Measurements from ENCODE around the gene GPR137. TPM values are rescaled to one million over a fixed set of nuclear protein-coding genes. Genes with fewer than 3 reads are reported as not detected.
"Not testable (repeated sequence)": the region's sequence is repeated elsewhere in the genome, so short reads cannot be mapped to it uniquely, and the experiment has no call there.

Gene GPR137
- total RNA-seq, 1 donor from 2014 or later: 55.9 TPM

DNA sequence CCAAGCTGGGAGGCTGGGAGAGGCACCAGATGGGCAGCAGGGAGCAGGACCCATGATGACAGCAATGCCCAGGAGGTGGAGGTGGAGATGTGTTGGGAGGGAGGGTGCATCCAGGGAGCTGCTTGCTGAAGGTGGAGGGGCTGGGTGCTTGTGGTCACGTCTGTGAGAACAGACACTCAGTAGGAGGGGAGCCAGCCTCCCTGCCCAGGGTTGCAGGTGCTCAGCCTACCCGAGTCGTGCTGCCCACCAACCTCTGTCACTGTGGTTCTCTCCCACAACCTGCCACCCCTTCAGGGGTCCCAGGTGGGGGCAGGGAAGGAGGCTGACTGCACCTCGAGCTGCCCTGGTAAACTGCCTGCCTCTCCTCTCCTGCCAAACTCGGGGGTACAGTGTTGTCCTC is 37.7 kb downstream of the GPR137 start:
- peak overlapping the region; percentile 73 for H3K4me3 Mint-ChIP-seq
- TF ChIP-seq, protein P1, sequence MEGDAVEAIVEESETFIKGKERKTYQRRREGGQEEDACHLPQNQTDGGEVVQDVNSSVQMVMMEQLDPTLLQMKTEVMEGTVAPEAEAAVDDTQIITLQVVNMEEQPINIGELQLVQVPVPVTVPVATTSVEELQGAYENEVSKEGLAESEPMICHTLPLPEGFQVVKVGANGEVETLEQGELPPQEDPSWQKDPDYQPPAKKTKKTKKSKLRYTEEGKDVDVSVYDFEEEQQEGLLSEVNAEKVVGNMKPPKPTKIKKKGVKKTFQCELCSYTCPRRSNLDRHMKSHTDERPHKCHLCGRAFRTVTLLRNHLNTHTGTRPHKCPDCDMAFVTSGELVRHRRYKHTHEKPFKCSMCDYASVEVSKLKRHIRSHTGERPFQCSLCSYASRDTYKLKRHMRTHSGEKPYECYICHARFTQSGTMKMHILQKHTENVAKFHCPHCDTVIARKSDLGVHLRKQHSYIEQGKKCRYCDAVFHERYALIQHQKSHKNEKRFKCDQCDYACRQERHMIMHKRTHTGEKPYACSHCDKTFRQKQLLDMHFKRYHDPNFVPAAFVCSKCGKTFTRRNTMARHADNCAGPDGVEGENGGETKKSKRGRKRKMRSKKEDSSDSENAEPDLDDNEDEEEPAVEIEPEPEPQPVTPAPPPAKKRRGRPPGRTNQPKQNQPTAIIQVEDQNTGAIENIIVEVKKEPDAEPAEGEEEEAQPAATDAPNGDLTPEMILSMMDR (conservative IDR thresholded peaks at IDR 0.05): no peak
- DNase-seq (ENCODE audit: low read depth, low spot score): no peak
- peaks cover 3% of the 10 kb centered on the region for H3K36me3 Mint-ChIP-seq (ENCODE audit: low read depth)
- H3K4me1 Mint-ChIP-seq: peaks cover 17% of the 10 kb centered on the region
- H3K27me3 Mint-ChIP-seq (ENCODE audit: low read depth): no peaks in the 10 kb centered on the region
- H3K9me3 Mint-ChIP-seq: no peaks in the 10 kb centered on the region
- no peak overlapping the region for H3K27ac Mint-ChIP-seq (ENCODE audit: unreplicated experiment)

DNA sequence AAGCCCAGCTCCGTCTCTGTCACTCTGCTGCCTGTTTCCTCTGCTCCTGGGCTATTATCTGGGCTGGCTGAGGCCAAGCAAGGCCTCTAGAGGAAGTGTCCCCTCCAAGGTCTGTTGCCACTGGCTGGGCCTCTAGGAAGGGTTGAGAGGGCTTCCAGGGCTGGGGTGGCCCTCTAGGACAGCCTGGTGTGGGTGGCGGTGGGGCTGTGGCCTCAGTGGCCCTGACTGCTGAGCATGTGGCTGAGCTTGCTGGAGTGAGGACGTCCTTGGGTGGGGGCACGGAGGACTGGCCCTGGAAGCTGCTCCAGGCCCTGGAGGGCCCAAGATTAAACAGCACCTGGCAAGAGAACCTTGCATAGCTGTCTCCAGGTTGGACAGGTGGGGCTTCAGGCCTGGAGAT is 38.3 kb downstream of the GPR137 start:
- not testable (repeated sequence) for H3K9me3 Mint-ChIP-seq; H3K36me3 Mint-ChIP-seq (ENCODE audit: low read depth); DNase-seq (ENCODE audit: low read depth, low spot score); H3K27me3 Mint-ChIP-seq (ENCODE audit: low read depth); H3K27ac Mint-ChIP-seq (ENCODE audit: unreplicated experiment)
- Mint-ChIP-seq H3K4me3 (peak overlapping the region; percentile 73), H3K4me1 (peaks cover 15% of the 10 kb centered on the region)

DNA sequence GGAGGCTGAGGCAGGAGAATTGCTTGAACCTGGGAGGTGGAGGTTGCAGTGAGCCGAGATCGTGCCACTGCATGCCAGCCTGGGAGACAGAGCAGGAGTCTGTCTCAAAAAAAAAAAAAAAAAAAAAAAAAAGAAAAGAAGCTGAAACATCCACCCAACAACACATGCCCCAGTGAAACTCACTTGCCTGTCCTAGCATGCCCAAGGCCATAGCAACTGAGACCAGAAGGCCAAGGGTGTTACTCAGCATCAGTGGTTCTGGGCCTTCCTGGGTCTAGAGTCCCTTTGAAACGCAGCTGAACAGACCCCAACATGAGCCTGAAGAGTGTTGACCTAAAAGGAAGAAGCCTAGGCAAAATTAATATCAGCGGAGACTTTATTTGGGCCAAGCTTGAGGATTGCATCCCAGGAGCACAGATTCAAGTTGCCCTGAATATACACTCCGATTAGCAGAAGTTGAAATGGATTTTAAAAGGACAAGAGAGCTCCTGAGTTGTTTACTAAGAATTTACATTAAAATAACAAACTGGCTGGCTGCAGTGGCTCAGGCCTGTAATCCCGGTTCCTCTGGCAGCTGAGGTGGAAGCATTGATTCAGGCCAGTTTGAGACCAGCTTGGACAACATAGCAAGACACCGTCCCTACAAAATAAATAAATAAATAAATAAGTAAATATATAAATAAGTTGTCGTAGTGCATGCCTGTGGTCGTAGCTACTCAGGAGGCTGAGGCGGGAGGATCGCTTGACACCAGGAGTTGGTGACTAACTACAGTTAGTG is 39.2 kb downstream of the GPR137 start:
- no peak overlapping the region for H3K4me3 Mint-ChIP-seq
- H3K36me3 Mint-ChIP-seq (ENCODE audit: low read depth): peaks cover 3% of the 10 kb centered on the region
- DNase-seq (ENCODE audit: low read depth, low spot score): no peak
- H3K27ac Mint-ChIP-seq (ENCODE audit: unreplicated experiment): no peak overlapping the region
- H3K27me3 Mint-ChIP-seq (ENCODE audit: low read depth): no peaks in the 10 kb centered on the region
- H3K9me3 Mint-ChIP-seq: no peaks in the 10 kb centered on the region
- H3K4me1 Mint-ChIP-seq: peaks cover 10% of the 10 kb centered on the region
- TF ChIP-seq, protein P1 (conservative IDR thresholded peaks at IDR 0.05): no peak

DNA sequence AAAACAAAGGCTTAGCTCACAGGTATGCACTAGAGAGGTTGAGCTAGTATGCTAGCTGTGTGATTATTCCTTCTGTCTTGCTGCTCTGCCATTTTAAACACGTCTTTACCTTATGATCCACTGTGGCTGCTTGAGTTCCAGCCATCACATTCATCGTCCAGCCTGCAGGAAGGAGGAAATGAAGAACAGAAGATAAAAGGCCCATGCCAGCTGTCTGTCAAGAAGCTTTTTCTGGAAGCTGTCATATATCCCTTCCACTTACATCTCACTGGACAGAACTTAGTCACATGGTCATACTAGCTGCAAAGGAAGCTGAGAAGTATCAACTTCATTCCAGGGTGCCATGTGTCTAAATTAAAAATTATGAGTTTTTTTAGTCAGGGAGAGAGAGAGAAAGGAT is 41.7 kb downstream of the GPR137 start:
- no peaks in the 10 kb centered on the region for H3K36me3 Mint-ChIP-seq (ENCODE audit: low read depth)
- H3K4me3 Mint-ChIP-seq: no peak overlapping the region
- no peak for DNase-seq (ENCODE audit: low read depth, low spot score)
- no peak overlapping the region for H3K27ac Mint-ChIP-seq (ENCODE audit: unreplicated experiment)
- peaks cover 6% of the 10 kb centered on the region for H3K4me1 Mint-ChIP-seq
- TF ChIP-seq, protein P1 (conservative IDR thresholded peaks at IDR 0.05): no peak
- H3K27me3 Mint-ChIP-seq (ENCODE audit: low read depth): no peaks in the 10 kb centered on the region
- H3K9me3 Mint-ChIP-seq: no peaks in the 10 kb centered on the region

DNA sequence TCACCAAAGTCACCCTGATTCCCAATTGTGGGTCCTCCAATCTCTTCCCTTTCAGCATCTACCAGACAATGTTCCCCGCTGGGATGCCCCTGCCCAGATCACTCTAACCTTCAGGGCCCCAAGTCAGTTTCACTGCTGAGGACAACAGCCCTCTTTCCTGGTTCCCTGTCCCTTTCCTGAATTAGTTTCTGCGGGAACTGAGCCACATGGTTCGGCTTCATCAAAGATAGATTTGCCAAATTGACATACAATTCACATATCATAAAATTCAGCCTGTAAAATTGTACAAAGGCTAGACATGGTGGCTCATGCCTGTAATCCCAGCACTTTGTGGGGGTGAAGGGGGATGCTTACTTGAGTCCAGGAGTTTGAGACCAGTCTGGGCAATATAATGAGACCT is 42.3 kb downstream of the GPR137 start:
- DNase-seq (ENCODE audit: low read depth, low spot score): no peak
- H3K4me1 Mint-ChIP-seq: peaks cover 6% of the 10 kb centered on the region
- H3K27ac Mint-ChIP-seq (ENCODE audit: unreplicated experiment): no peak overlapping the region
- no peaks in the 10 kb centered on the region for H3K36me3 Mint-ChIP-seq (ENCODE audit: low read depth)
- H3K4me3 Mint-ChIP-seq: no peak overlapping the region
- H3K9me3 Mint-ChIP-seq: no peaks in the 10 kb centered on the region
- TF ChIP-seq, protein P1 (conservative IDR thresholded peaks at IDR 0.05): no peak
- H3K27me3 Mint-ChIP-seq (ENCODE audit: low read depth): no peaks in the 10 kb centered on the region

DNA sequence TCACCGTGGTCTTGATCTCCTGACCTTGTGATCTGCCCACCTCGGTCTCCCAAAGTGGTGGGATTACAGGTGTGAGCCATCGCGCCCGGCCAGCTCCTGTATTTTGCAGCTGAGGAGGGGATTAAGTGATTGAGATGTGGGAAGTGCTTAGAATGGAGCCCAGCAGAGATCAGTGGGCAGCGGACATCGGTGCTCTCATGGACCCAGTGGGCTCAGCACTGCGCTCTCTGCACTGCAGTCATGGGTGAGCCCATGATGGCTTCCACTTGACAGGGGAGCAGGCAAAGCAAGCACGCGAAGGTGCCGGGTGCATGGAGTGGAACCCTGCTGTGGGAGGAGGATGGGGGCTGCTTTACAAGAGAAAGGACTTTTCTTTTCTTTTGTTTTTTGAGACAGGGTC is 45.2 kb downstream of the GPR137 start:
- H3K4me3 Mint-ChIP-seq: no peak overlapping the region
- no peak overlapping the region for H3K27ac Mint-ChIP-seq (ENCODE audit: unreplicated experiment)
- DNase-seq (ENCODE audit: low read depth, low spot score): no peak
- H3K4me1 Mint-ChIP-seq: peaks cover 5% of the 10 kb centered on the region
- no peaks in the 10 kb centered on the region for H3K9me3 Mint-ChIP-seq
- H3K27me3 Mint-ChIP-seq (ENCODE audit: low read depth): no peaks in the 10 kb centered on the region
- H3K36me3 Mint-ChIP-seq (ENCODE audit: low read depth): no peaks in the 10 kb centered on the region
- TF ChIP-seq, protein P1 (conservative IDR thresholded peaks at IDR 0.05): no peak

Measured in neural crest cell (in vitro differentiated cells).